Fibroblast of lung (primary cell): Measurements from ENCODE around the gene NASP.

Experiments used
- CTCF ChIP-seq, 2 donors: IDR thresholded peaks in 1 of 2; conservative IDR thresholded peaks in 1 of 2; 1 replicate in 1 of 2; 2 replicates in 1 of 2; pipeline ENCODE4 v1.5.1; 2011 to 2012; ENCODE audit warnings: low read length in 2 of 2, control low read depth in 1 of 2, inconsistent platforms in 1 of 2, low read depth in 1 of 2, mild to moderate bottlenecking in 1 of 2
- EZH2 ChIP-seq: IDR thresholded peaks from 2 replicates; pipeline ENCODE4 v1.5.1; 2012; ENCODE audit warnings: low read length, control low read depth, mild to moderate bottlenecking; ENCODE audit errors: missing control alignments

- TF ChIP-seq CTCF (conservative IDR thresholded peaks at IDR 0.05 in 1 of 2, IDR thresholded peaks at IDR 0.05 in 1 of 2; ENCODE audit: low read depth in 1 of 2, low read length in 2 of 2) = no peak
- no peak for TF ChIP-seq EZH2
Observed at GRCh38 chr1:45568421-45568820, 15.4 kb upstream of the NASP start.
